BLaER1 (cell line): Measurements from ENCODE around the gene CAPN5.
A peak's percentile ranks its signal among the peaks of the same experiment; 100 is the strongest.

Experiments
- H3K27ac ChIP-seq: shearing (Covaris generic); formaldehyde crosslinking; 2 replicates; pipeline ENCODE4 v1.8.1; 2022
- H3K27me3 ChIP-seq: shearing (Covaris generic); formaldehyde crosslinking; 2 replicates; pipeline ENCODE4 v1.8.1; 2022
- H3K36me3 ChIP-seq: shearing (Covaris generic); formaldehyde crosslinking; 2 replicates; pipeline ENCODE4 v1.8.1; 2022
- H3K4me1 ChIP-seq: shearing (Covaris generic); formaldehyde crosslinking; 2 replicates; pipeline ENCODE4 v1.8.1; 2022
- H3K4me2 ChIP-seq: shearing (Covaris generic); formaldehyde crosslinking; 2 replicates; pipeline ENCODE4 v1.8.1; 2022
- H3K4me3 ChIP-seq: shearing (Covaris generic); formaldehyde crosslinking; 2 replicates; pipeline ENCODE4 v1.8.1; 2022
- H3K9ac ChIP-seq: shearing (Covaris generic); formaldehyde crosslinking; 2 replicates; pipeline ENCODE4 v1.8.1; 2022
- H3K9me3 ChIP-seq: shearing (Covaris generic); formaldehyde crosslinking; 2 replicates; pipeline ENCODE4 v1.8.1; 2022
- H4K20me1 ChIP-seq: shearing (Covaris generic); formaldehyde crosslinking; 2 replicates; pipeline ENCODE4 v1.8.1; 2022
- Cebpa-rat ChIP-seq: shearing (Covaris generic); IDR thresholded peaks from 2 replicates; pipeline ENCODE4 v1.8.1; 2022

The CAPN5 gene

GRCh38 chr11:77121876-77122575, 55.3 kb downstream of the CAPN5 start:
- Histone ChIP-seq H4K20me1 (no peaks in the 10 kb centered on the region; the same call in 1 of the 2 replicates), H3K4me1 (peaks cover 70% of the 10 kb centered on the region), H3K4me3 (no peak overlapping the region; the same call in 1 of the 2 replicates), H3K9me3 (no peaks in the 10 kb centered on the region), H3K36me3 (peaks cover 14% of the 10 kb centered on the region; the same call in 1 of the 2 replicates), H3K4me2 (peak overlapping the region; percentile 93), H3K27ac (no peak overlapping the region; the same call in 1 of the 2 replicates), H3K9ac (0 out of 2 replicates have a peak overlapping the region, but pooled peaks have one; percentile 5), H3K27me3 (no peaks in the 10 kb centered on the region)
- TF ChIP-seq Cebpa-rat: no peak

GRCh38 chr11:77122576-77123212, 55.9 kb downstream of the CAPN5 start:
- H3K4me3 ChIP-seq: no peak overlapping the region
- no peak overlapping the region for H3K9ac ChIP-seq
- H3K36me3 ChIP-seq: peaks cover 14% of the 10 kb centered on the region; the same call in 1 of the 2 replicates
- no peaks in the 10 kb centered on the region for H3K9me3 ChIP-seq
- no peak for TF ChIP-seq Cebpa-rat
- H3K4me1 ChIP-seq: peaks cover 70% of the 10 kb centered on the region
- H4K20me1 ChIP-seq: no peaks in the 10 kb centered on the region; the same call in 1 of the 2 replicates
- peak overlapping the region; percentile 35; the same call in 1 of the 2 replicates for H3K27ac ChIP-seq
- H3K4me2 ChIP-seq: peak overlapping the region; percentile 93
- no peaks in the 10 kb centered on the region for H3K27me3 ChIP-seq

GRCh38 chr11:77123591-77123990, 56.8 kb downstream of the CAPN5 start:
- H3K4me1 ChIP-seq: peaks cover 77% of the 10 kb centered on the region
- no peaks in the 10 kb centered on the region for H3K27me3 ChIP-seq
- no peaks in the 10 kb centered on the region for H3K9me3 ChIP-seq
- no peak overlapping the region for H3K4me3 ChIP-seq
- H3K27ac ChIP-seq: no peak overlapping the region
- no peak for TF ChIP-seq Cebpa-rat
- H3K9ac ChIP-seq: no peak overlapping the region
- peaks cover 9% of the 10 kb centered on the region; the same call in 1 of the 2 replicates for H3K36me3 ChIP-seq
- no peak overlapping the region for H3K4me2 ChIP-seq
- no peaks in the 10 kb centered on the region; the same call in 1 of the 2 replicates for H4K20me1 ChIP-seq

- TF ChIP-seq Cebpa-rat: no peak
- no peaks in the 10 kb centered on the region for H3K9me3 ChIP-seq
- peaks cover 79% of the 10 kb centered on the region for H3K4me1 ChIP-seq
- no peak overlapping the region for H3K4me3 ChIP-seq
- H4K20me1 ChIP-seq: no peaks in the 10 kb centered on the region; the same call in 1 of the 2 replicates
- no peak overlapping the region for H3K9ac ChIP-seq
- H3K4me2 ChIP-seq: no peak overlapping the region
- H3K27me3 ChIP-seq: no peaks in the 10 kb centered on the region
- H3K36me3 ChIP-seq: peaks cover 4% of the 10 kb centered on the region; the same call in 1 of the 2 replicates
- H3K27ac ChIP-seq: no peak overlapping the region
Measured at GRCh38 chr11:77124041-77124440, 57.3 kb downstream of the CAPN5 start.

GRCh38 chr11:77124488-77124887, 57.7 kb downstream of the CAPN5 start:
- Histone ChIP-seq H3K4me2 (peak overlapping the region; percentile 28), H3K9ac (no peak overlapping the region), H3K9me3 (no peaks in the 10 kb centered on the region), H3K4me3 (no peak overlapping the region), H3K27me3 (no peaks in the 10 kb centered on the region), H4K20me1 (no peaks in the 10 kb centered on the region; the same call in 1 of the 2 replicates), H3K4me1 (peaks cover 83% of the 10 kb centered on the region), H3K27ac (no peak overlapping the region), H3K36me3 (peaks cover under 1% of the 10 kb centered on the region; the same call in 1 of the 2 replicates)
- no peak for TF ChIP-seq Cebpa-rat

- Histone ChIP-seq H3K4me2 (peak overlapping the region; percentile 28), H3K9me3 (no peaks in the 10 kb centered on the region), H3K4me3 (no peak overlapping the region), H3K9ac (no peak overlapping the region), H3K27ac (no peak overlapping the region), H3K36me3 (no peaks in the 10 kb centered on the region; the same call in 1 of the 2 replicates), H3K27me3 (no peaks in the 10 kb centered on the region), H4K20me1 (no peaks in the 10 kb centered on the region; the same call in 1 of the 2 replicates), H3K4me1 (peaks cover 90% of the 10 kb centered on the region)
- TF ChIP-seq Cebpa-rat: no peak
Measured at GRCh38 chr11:77125191-77125590, 58.4 kb downstream of the CAPN5 start.

- H3K4me3 ChIP-seq: no peak overlapping the region
- no peak overlapping the region for H3K9ac ChIP-seq
Measured at GRCh38 chr11:77125695-77126094, 58.9 kb downstream of the CAPN5 start.

GRCh38 chr11:77126156-77126775, 59.5 kb downstream of the CAPN5 start:
- H3K4me2 ChIP-seq: peak overlapping the region; percentile 85
- H3K4me1 ChIP-seq: peaks cover 90% of the 10 kb centered on the region
- TF ChIP-seq Cebpa-rat: no peak
- H3K9me3 ChIP-seq: no peaks in the 10 kb centered on the region
- H3K27ac ChIP-seq: no peak overlapping the region
- H3K4me3 ChIP-seq: no peak overlapping the region
- no peaks in the 10 kb centered on the region; the same call in 1 of the 2 replicates for H4K20me1 ChIP-seq
- H3K27me3 ChIP-seq: no peaks in the 10 kb centered on the region
- H3K9ac ChIP-seq: no peak overlapping the region
- no peaks in the 10 kb centered on the region; the same call in 1 of the 2 replicates for H3K36me3 ChIP-seq

More at GRCh38 chr11:77125695-77126094, 58.9 kb downstream of the CAPN5 start:
- no peak for TF ChIP-seq Cebpa-rat
- Histone ChIP-seq H3K9me3 (no peaks in the 10 kb centered on the region), H3K4me2 (peak overlapping the region; percentile 85; the same call in 1 of the 2 replicates), H4K20me1 (no peaks in the 10 kb centered on the region; the same call in 1 of the 2 replicates), H3K27me3 (no peaks in the 10 kb centered on the region), H3K4me1 (peaks cover 90% of the 10 kb centered on the region), H3K36me3 (no peaks in the 10 kb centered on the region; the same call in 1 of the 2 replicates), H3K27ac (no peak overlapping the region)

- Histone ChIP-seq H3K9ac (peak overlapping the region; percentile 43; the same call in 1 of the 2 replicates), H3K4me2 (peak overlapping the region; percentile 85), H3K4me3 (peak overlapping the region; percentile 55), H3K27me3 (no peaks in the 10 kb centered on the region), H3K36me3 (no peaks in the 10 kb centered on the region; the same call in 1 of the 2 replicates), H4K20me1 (no peaks in the 10 kb centered on the region; the same call in 1 of the 2 replicates), H3K27ac (peak overlapping the region; percentile 15; the same call in 1 of the 2 replicates), H3K9me3 (no peaks in the 10 kb centered on the region), H3K4me1 (peaks cover 90% of the 10 kb centered on the region)
- TF ChIP-seq Cebpa-rat: no peak
Measured at GRCh38 chr11:77126861-77127234, 60.1 kb downstream of the CAPN5 start.
